K562 (cell line): ENCODE data around the gene RHOBTB3.

Experiments used
- CBFB ChIP-seq: sonication (generic); formaldehyde crosslinking; IDR thresholded peaks from 2 replicates; pipeline ENCODE4 v1.4.0; 2020; ENCODE audit warnings: mild to moderate bottlenecking, missing genetic modification reagents
- E2F6 ChIP-seq, 2 experiments: IDR thresholded peaks; 2 replicates each; pipeline ENCODE4 v1.6.1; 2011; ENCODE audit warnings: borderline replicate concordance in 1 of 2, control low read depth in 1 of 2, low read depth in 1 of 2, low read length in 1 of 2, mild to moderate bottlenecking in 1 of 2, mixed read lengths in 1 of 2, moderate library complexity in 1 of 2; ENCODE audit not compliant: insufficient read depth in 1 of 2, insufficient read length in 1 of 2, poor library complexity in 1 of 2, severe bottlenecking in 1 of 2; ENCODE audit errors: extremely low read depth in 1 of 2
- EP300 ChIP-seq: IDR thresholded peaks from 2 replicates; pipeline ENCODE4 v1.6.1; 2012; ENCODE audit warnings: low read length, improper control_type of control experiment
- ZNF3 ChIP-seq: fragments of 250-450 bp; sonication (Bioruptor Pico); IDR thresholded peaks from 2 replicates; pipeline ENCODE4 v1.5.0; 2021; ENCODE audit warnings: mild to moderate bottlenecking, moderate library complexity

GRCh38 chr5:95733107-95733665 lies 2.0 kb downstream of the RHOBTB3 start:
- TF ChIP-seq CBFB (CRISPR knock-in tag) (no peak), E2F6 (IDR thresholded peaks at IDR 0.05; ENCODE audit: borderline replicate concordance in 1 of 2, extremely low read depth in 1 of 2, insufficient read depth in 1 of 2, insufficient read length in 1 of 2, low read depth in 1 of 2, low read length in 1 of 2, poor library complexity in 1 of 2, severe bottlenecking in 1 of 2) (no peak), ZNF3 (CRISPR knock-in tag) (no peak), EP300 (no peak)
